ENCODE data around the gene KIF26A. TPM values are rescaled to one million over a fixed set of nuclear protein-coding genes. Genes with fewer than 3 reads are reported as not detected.

The KIF26A gene
- polyA plus RNA-seq, 4 donors: 10.6 to 21.4 (median 12.5) TPM

DNA sequence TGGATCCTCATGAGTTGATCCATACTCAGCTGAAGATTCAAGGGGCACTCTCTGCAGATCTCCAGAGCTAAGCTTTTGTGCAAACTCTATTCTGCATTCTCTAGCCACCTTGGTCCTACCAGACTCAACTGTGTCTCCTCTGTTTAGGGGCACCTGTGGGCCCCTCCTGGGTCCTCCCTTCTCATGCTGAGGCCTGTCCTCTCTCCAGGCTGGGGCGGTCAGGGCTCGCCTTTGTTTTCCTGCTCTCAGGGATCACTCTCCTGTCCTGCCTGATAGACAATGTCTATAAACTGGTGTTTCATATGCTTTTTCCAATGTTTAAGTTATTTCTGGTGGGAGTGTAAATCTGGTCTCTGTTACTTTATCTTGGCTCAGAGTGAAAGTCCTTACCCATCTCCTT, 11.6 kb upstream of the KIF26A start:
- no peak for DNase-seq (ENCODE audit: low read depth in 4 of 4, low spot score in 2 of 4)

DNA sequence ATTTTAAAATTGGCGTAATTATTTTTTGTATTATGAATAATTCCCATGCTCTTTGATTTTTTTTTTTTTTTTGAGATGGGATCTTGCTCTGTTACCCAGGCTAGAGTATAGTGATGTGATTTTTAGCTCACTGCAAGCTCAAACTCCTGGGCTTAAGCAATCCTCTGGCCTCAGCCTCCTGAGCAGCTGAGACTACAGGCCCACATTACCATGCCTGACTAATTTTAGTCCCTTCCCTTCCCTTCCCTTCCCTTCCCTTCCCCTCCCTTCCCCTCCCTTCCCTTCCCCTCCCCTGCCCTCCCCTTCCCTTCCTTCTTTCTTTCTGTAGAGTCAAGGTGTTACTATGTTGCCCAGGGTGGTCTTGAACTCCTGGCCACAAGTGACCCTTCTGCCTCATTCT, 9.4 kb upstream of the KIF26A start:
- DNase-seq (ENCODE audit: low read depth in 4 of 4, low spot score in 2 of 4): no peak

DNA sequence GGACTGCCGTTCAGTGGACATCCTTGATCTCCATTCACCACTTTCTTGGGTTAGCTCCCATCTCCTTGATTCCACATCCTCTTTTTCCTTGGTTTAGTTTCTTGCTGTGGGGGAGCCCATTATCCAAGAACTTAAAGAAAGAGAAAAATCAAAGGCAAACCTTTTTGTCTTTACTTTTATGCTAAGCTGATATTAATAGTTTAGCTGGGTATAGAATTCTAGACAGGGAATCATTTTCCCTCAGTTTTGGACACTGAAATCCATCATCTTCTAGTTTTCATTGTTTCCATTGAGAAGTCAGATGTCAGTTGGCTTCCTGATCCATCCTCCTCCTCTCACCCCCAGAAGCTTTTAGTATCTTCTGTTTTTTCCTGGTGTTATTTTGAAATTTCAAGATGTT, 8.8 kb upstream of the KIF26A start:
- DNase-seq (ENCODE audit: low read depth in 4 of 4, low spot score in 2 of 4): no peak

DNA sequence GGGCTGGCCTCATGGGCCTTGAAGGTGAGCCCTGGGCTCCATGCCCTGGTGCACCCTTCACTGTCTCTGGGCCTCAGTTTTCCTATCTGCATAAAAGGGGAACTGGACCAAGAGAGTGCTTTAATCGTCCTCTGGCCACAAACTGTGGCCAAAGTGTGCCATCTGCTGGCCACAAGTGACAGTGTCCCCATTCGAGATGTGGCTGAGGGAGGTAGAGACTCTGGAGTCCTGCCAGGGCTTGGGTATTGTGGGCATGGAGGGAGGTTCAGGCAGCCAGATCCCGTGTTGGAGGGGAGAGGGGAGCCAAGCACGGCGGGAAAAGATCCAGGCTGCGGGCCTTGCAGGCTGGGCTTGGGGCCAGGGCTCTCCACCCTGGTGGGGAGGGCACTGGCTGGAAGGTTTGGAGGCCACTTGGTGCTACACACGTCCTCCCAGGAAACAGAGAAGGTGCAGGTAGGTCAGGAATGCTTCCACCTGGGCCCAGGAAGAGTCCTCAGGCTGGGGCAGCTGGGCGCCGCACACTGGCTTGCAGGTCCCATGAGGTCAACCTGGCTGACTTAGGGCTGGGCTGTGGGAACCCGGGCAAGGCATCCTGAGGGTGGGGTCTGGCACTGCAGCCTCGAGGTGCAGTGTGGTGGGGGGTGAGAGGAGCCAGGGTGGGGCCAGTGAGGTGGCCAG, 7.3 kb upstream of the KIF26A start:
- DNase-seq (ENCODE audit: low read depth in 4 of 4, low spot score in 2 of 4): no peak

DNA sequence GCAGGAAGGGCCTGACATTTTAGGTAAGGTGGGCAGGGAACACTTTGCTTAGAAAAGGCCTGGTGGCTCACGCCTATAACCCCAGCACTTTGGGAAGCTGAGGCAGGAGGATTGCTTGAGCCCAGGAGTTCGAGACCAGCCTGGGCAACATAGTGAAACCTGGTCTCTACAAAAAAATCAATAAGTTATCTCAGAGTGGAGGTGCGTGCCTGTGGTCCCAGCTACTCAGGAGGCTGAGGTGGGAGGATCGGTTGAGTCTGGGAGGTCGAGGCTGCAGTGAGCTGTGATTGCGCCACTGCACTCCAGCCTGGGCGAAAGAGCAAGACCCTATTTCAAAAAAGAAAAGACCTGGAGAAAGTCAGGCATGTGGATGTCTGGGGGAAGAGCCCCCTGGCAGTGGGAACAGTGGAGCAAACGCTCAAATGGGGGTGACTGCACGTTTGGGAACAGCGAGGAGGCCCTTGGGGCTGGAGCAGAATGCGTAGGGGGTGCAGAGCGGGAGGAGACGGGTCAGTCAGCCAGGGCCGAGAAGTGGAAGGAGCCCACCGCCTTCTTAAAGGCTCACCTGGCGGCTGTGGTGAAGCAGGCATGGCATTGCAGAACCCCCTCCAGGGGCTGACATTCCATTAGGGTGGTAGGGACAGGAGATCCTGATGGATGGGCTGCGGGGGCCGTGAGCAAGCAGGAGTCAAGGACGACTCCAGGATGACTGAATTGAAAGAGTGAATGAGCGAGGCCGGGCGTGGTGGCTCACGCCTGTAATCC, 6.2 kb upstream of the KIF26A start:
- no peak for DNase-seq (ENCODE audit: low read depth in 4 of 4, low spot score in 2 of 4)

DNA sequence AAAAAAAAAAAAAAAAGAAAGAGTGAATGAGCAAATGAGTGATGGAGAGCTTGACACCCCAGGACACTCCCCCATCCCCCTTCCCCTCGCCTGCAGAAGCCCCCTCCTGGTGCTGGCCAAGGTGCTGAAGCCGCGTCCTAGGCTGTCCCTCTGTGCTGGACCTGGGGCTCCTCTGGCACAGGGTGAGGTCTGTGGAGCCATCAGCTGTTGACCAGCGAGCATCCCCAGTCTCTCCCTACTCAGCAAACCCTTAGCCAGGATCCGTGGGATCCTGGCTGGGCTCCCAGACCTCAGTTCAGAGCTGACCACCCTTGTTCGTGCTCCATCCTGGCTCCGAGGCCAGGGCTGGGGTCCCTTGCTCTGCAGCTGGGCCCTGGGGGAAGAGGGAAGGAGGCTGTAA, 5.4 kb upstream of the KIF26A start:
- DNase-seq (ENCODE audit: low read depth in 4 of 4, low spot score in 2 of 4): no peak

DNA sequence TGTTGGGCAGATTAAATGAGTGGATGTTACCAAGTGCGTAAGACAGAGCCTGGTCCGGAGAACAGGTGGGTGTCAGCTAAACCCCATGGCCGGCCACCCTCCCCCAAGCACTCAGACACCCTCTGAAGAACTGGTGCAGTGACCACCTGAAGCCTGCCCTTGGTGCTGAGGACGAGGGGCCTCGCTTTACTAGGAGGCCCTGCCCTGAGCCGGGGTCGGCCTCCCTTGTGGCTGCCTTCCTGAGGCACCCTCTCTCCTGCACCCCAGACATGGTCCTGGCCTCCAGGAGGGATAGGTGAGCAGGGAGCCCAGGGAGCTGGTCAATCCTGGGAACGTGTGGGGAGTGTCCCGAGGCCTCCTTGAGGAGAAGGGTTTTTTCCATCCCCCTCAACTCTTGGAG, 4.9 kb upstream of the KIF26A start:
- DNase-seq (ENCODE audit: low read depth in 4 of 4, low spot score in 2 of 4): no peak

DNA sequence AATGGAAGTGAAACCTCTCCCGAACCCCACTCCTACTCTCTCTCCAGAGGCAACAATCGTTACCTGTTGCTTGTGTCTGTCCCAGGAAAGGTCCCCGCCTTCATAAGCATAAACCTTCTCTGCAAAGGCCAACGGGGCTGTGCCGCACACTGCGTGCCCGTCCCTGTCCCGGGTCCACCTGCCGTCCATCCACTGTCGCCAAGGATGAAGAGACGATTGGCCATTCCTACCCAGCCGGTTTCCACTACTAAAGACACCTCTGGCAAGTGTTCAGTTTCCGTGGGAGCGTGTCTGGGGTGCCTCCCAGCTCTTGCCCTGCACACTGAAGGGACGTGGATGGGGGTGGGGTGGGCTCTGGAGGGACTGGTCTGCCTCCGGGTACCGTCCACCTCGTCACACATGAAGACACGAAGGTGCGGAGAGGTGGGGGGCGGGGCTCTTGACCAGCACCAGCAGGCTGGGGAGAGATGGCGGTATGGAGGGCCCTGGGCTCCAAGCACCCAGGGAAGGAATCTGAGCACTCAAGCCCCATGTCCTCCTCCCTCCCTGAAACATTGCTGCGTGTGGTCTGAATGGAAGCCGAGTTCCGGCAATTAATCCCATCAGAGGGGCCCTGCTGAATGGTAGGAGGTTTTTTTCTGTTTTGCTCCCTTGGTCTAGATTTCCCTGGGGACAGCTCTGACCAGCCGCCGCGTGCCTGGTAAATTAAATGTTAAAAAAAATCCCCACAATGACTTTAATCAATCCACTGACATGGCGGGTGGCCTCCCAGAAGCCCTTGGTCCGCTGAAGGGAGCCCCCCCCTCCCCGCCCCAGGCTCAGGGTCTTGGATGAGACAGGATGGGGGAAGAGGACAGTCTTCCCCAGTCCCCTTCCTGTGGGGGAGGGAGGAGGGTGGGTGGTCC, 4.1 kb upstream of the KIF26A start:
- DNase-seq (ENCODE audit: low read depth in 4 of 4, low spot score in 2 of 4): no peak

DNA sequence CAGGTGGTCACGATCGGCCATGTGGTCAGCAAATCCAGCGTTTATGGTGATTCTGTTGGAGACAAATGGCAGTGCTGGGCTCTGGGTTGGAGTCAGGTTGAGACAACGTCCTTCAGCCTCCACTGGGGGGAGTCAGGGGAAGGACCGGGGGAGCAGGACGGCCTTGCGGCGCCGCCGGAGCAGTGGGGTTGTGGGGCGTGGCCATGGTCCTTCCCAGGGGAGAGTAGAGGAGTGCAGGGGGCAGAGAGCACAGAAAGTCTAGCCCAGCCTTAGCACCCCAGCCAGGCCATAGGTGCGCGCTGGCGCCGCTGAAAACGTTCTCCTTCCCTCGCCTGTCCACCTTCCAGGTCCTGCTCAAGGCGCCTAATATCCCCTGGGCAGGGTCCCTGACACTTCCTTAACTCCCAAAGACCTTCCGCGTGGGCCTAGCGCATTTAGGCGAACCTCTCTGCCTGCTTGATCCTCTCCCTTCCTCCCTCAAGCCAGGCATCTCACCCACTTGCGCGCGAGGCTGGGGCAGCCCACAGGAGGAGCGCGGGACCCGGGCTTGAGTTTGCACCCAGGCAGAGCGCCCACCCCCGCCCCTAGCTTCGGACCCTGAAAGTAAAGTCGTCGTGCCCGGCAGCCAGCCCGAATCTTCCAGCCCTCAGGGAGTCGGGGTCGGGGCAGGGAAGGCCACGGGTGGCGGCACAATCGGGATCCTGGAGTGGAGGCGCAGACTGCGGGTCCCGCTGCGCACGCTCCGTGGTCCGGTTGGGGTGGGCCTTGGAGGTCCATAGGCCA, 3.1 kb upstream of the KIF26A start:
- DNase-seq (ENCODE audit: low read depth in 4 of 4, low spot score in 2 of 4): no peak

DNA sequence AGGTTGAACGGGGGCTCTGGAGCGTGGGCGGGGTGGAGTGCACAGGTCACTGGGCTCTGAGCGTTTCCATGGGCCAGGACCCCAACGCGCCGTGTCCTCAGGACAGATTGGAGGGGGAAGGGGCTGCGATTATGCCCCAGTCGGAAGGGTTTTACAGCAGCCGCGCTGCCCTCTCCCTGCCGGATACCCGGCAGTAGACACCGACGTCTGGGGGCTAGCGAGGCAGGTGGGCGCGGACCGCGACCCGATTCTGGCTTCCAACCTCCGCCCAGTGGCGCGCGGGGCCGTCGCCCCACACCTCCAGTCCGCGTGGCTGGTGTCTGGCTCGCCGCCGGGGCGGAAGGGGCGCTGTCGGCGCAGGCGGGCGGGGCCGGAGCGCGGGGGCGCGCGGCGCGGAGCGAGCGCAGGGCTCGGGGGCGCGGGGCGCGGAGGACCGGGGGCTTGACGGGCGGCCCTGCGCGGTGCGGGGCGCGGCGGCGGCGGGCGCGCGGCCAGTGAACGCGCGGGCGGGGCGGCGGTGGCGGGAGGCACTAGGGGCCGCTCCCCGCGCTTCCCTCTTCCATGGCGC, 2.4 kb upstream of the KIF26A start:
- DNase-seq (ENCODE audit: low read depth in 4 of 4, low spot score in 2 of 4): no peak

DNA sequence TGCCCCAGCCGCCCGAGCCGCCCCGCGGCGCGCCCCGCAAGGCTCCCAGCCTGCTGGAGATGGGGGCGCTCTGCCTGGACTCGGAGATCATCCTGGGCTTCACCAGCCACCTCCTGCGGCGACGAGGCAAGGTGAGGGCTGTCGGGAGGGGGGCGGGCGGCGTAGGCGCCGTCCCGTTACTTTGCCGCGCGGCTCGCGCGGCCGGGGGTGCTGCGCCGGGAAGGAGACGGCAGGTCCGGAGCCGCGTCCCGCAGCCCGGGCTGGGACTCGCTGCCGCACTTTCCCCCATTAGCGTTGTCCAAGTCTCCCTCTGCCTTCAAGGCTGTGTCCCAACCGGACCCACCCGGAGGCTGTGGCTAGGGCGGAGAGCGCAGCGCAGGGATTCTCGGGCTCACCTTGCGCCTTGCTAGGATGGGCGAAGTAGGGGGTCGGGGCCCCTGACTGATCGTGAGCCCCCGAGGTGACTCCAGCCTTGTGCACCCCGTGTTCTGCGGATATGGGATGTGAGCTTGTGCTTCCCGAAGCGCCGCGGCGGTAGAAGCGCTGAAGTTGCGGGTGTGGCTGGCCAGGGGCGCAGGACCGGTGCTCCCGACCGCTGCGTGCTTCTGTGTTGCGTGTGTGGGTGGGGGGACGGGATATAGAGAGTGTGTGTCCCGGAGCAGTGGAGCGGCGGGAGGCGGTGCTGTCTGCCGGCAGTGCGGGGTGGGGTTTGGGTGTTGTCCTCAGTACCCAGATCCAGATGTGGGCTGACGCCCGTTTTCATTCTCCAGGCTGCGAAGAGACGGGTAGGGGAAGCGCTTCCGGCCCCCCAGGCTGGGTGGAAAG, 1.7 kb upstream of the KIF26A start:
- no peak for DNase-seq (ENCODE audit: low read depth in 4 of 4, low spot score in 2 of 4)

DNA sequence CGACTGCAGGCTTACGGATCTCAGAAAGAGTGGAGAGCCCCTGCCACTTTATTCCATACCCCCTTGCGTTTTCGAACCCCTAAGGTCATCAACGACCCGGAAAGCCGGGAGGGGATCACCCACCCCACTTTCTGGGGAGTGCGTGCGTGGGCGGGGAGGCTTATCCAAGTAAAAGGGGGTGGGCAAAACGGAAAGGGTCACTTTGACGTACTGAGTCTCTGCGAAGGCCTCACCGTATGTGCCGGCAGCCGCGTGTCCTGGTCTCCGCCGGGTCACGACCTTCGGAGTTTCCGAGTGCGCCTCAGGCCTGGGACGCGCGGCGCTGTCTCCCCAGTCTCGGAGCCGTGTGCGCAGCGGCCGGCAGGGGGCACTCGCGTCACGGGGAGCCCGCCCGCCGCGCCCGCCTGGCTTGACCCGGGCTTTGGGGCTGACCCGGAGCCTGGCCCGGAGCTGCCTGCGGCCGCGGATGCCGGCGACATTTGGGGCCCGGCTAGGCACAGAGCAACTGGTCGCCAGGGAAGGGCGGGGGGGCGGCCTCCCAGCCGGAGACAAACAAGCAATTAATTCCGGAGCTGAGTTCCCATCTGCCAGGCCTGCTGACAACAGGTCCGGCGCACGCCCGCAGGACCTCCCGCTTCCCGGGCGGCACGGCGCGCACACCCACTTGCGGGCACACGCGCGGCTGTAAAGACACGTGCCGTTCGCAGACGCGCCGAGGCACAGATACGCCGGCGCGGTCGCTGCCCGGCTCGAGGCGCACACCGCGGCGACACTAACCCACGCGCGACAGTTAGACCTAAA, 890 bp upstream of the KIF26A start:
- no peak for DNase-seq (ENCODE audit: low read depth in 4 of 4, low spot score in 2 of 4)

DNA sequence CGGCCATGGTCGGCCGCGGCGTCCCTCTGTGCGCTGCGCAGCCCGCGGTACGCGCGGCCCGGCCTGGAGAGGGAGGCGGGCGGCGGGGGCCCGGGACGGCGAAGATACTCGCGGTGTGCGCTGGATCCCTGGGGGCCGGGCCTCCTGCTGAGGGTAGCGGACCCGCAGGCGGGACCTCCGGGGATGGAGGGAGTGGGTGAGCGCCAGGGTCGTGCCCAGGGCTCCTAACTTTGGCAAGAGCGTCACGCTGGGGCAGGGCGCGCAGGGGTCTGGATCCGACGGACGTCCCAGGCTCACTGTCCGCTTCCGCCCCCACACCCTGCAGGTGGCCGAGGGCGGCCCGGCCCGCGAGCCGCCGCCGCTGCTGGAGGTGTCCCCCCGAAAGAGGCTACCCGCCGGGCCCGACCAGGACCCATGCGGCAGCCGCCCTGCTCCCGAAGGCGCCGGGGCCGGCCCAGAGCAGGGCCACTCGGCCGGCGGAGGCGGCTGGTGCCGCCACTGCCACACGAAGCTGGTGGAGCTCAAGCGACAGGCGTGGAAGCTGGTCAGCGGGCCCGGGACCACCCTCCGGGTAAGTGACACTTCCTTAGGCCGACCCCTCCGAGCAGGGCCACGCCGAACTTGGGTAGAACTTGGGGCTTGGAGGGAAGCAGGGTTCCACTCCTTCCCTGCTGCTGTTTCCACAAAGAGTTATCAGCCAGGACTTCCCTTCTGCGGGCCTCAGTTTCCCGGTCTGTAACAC, 502 bp downstream of the KIF26A start:
- DNase-seq (ENCODE audit: low read depth in 4 of 4, low spot score in 2 of 4): no peak

DNA sequence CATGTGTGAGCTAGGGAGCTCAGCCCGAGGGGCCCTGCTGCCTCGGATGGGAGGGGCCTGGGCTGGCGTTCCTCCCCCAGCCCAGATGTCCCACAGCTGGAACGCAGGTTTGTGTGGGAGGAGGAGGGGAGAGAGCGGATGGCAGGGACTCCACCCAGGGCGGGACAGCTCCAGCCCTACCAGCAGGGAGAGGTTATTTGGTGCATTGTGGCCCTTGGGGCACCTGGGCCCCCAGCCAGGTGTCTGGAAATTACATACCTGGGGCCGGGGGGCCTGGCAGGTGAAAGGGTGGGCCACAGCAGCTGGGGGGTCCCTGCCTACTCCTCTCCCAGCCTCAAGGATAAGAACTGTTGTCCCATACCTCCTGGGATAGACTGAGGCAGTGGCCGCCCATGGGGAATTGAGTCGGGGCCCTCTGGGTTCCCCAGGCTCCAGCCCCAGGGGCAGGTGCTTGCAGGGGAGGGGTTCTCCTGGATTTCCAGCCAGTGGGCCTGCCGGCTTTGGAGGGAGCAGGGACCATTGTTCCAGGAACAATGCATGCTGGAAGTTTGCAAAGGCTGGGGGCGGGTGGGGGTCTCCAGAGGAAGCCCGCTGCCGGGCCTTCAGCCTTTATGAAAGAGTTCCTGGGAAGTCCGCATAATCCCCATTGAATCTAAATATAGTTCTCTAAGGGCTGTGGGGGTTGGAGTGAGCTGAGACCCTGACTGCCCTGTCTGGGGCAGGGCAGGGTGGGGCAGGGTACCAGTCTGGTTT, 1.2 kb downstream of the KIF26A start:
- no peak for DNase-seq (ENCODE audit: low read depth in 4 of 4, low spot score in 2 of 4)

DNA sequence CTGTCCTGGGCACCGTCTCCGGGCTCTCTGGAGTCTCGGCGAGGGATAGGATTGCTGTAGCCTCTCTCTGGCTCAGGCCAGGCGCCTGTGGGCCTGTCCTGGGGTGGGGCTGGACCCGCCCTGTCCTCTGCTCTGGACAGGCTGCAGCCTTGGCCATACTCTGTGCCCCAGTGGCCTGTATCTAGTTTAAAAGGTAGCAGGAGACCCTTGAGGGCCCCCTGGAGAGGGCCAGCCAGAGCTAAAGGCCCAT, 1.8 kb downstream of the KIF26A start:
- no peak for DNase-seq (ENCODE audit: low read depth in 4 of 4, low spot score in 2 of 4)

DNA sequence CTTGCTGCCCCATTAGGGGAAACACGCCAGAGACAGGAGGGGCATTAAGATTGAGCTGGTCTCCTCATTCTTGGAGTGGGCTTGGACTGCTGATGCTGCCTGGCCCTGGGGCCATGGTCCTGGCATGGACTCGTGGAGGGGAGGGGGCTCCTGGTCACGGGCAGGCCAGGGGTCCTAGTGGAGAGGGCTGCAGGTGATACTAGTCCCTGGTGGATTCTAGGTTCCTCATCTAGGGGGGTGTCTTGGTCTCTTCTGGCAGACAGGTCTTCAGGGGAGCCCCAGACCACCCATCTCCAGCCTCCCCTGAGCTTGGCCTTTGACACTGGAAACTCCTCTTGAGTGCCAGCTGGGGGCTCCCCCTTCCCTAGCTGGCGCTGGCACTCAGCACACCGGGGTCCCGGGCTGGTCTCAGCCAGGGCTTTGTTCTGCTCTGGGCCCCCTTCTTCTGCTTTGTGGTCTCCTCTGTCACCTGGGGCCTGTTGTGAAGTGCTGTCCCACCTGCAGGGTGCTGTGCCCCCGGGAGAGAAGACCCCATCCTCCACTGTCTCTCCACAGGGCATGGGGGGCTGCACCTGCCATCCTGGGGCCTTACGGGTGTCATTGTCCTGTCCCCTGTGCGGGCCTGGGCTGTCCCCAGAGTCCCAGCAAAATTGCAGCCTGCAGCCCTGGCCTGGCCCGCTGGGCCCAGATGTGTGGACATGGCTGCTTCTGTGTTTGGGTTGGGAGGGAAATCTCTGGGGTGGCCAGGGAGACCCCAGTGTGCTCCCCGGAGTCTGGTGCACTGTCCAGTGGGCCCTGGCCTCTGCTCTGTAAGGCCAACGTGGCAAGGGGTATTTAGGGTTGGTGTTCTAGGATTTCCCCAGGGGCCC, 2.3 kb downstream of the KIF26A start:
- no peak for DNase-seq (ENCODE audit: low read depth in 4 of 4, low spot score in 2 of 4)

Measured in left renal cortex interstitium (tissue), 4 donors.